Mononuclear cell (primary cell): ENCODE data around the gene RREB1. TPM values are rescaled to one million over a fixed set of nuclear protein-coding genes. Genes with fewer than 3 reads are reported as not detected.

Source experiments
- H3K27me3 ChIP-seq: 2 replicates; pipeline ENCODE4 v1.6.0; 2011; ENCODE audit warnings: low read length, control low read depth; ENCODE audit not compliant: insufficient read depth
- H3K4me1 ChIP-seq: 2 replicates; pipeline ENCODE4 v1.5.1; 2011; ENCODE audit warnings: mild to moderate bottlenecking, low read length, control low read depth; ENCODE audit not compliant: insufficient read depth
- H3K4me3 ChIP-seq: 2 replicates; pipeline ENCODE4 v1.5.1; 2011; ENCODE audit warnings: mild to moderate bottlenecking, low read length, moderate library complexity
- H3K9me3 ChIP-seq: 2 replicates; pipeline ENCODE4 v1.5.1; 2011; ENCODE audit warnings: low read depth, mild to moderate bottlenecking, control low read depth, low read length
- total RNA-seq: library from RNA; depleted of rRNA; stranded (reverse); fragments of >200 nt; gene quantifications from one replicate; pipeline ENCODE4 v1.2.3, GENCODE V29; 2012

RREB1 gene
- total RNA-seq, 1 donor = 47.5 TPM

- H3K27me3 ChIP-seq = no peaks in the 10 kb centered on the region
- no peak overlapping the region for H3K4me3 ChIP-seq
- peaks cover 70% of the 10 kb centered on the region for H3K4me1 ChIP-seq
- H3K9me3 ChIP-seq = no peaks in the 10 kb centered on the region
Observed at GRCh38 chr6:7126754-7127153, 19.0 kb downstream of the RREB1 start.

GRCh38 chr6:7127680-7128079 lies 19.9 kb downstream of the RREB1 start:
- Histone ChIP-seq H3K4me3 (no peak overlapping the region), H3K4me1 (peaks cover 71% of the 10 kb centered on the region), H3K27me3 (no peaks in the 10 kb centered on the region), H3K9me3 (no peaks in the 10 kb centered on the region)

GRCh38 chr6:7129360-7129759 lies 21.6 kb downstream of the RREB1 start:
- Histone ChIP-seq H3K4me1 (peaks cover 67% of the 10 kb centered on the region), H3K27me3 (no peaks in the 10 kb centered on the region), H3K4me3 (no peak overlapping the region), H3K9me3 (no peaks in the 10 kb centered on the region)

GRCh38 chr6:7129784-7130569 lies 22.2 kb downstream of the RREB1 start:
- H3K27me3 ChIP-seq = no peaks in the 10 kb centered on the region
- H3K4me3 ChIP-seq = no peak overlapping the region
- peaks cover 64% of the 10 kb centered on the region for H3K4me1 ChIP-seq
- no peaks in the 10 kb centered on the region for H3K9me3 ChIP-seq

- Histone ChIP-seq H3K27me3 (no peaks in the 10 kb centered on the region), H3K4me1 (peaks cover 60% of the 10 kb centered on the region), H3K9me3 (no peaks in the 10 kb centered on the region), H3K4me3 (no peak overlapping the region)
Observed at GRCh38 chr6:7131390-7131789, 23.6 kb downstream of the RREB1 start.

GRCh38 chr6:7132398-7133035 lies 24.8 kb downstream of the RREB1 start:
- H3K9me3 ChIP-seq = no peaks in the 10 kb centered on the region
- no peaks in the 10 kb centered on the region for H3K27me3 ChIP-seq
- H3K4me3 ChIP-seq = no peak overlapping the region
- H3K4me1 ChIP-seq = peaks cover 60% of the 10 kb centered on the region

GRCh38 chr6:7134999-7135745 lies 27.4 kb downstream of the RREB1 start:
- Histone ChIP-seq H3K27me3 (no peaks in the 10 kb centered on the region), H3K4me3 (no peak overlapping the region), H3K4me1 (peaks cover 49% of the 10 kb centered on the region), H3K9me3 (no peaks in the 10 kb centered on the region)

GRCh38 chr6:7135755-7136154 lies 28.0 kb downstream of the RREB1 start:
- no peaks in the 10 kb centered on the region for H3K27me3 ChIP-seq
- H3K4me1 ChIP-seq = peaks cover 48% of the 10 kb centered on the region
- no peaks in the 10 kb centered on the region for H3K9me3 ChIP-seq
- no peak overlapping the region for H3K4me3 ChIP-seq

GRCh38 chr6:7136859-7137334 lies 29.1 kb downstream of the RREB1 start:
- Histone ChIP-seq H3K4me3 (no peak overlapping the region), H3K9me3 (no peaks in the 10 kb centered on the region), H3K4me1 (peaks cover 47% of the 10 kb centered on the region), H3K27me3 (no peaks in the 10 kb centered on the region)

GRCh38 chr6:7137335-7138045 lies 29.7 kb downstream of the RREB1 start:
- peaks cover 51% of the 10 kb centered on the region for H3K4me1 ChIP-seq

GRCh38 chr6:7138046-7138531 lies 30.3 kb downstream of the RREB1 start:
- Histone ChIP-seq H3K27me3 (no peaks in the 10 kb centered on the region), H3K4me1 (peaks cover 55% of the 10 kb centered on the region), H3K9me3 (no peaks in the 10 kb centered on the region), H3K4me3 (no peak overlapping the region)

More at GRCh38 chr6:7137335-7138045, 29.7 kb downstream of the RREB1 start:
- H3K27me3 ChIP-seq = no peaks in the 10 kb centered on the region
- H3K4me3 ChIP-seq = no peak overlapping the region
- no peaks in the 10 kb centered on the region for H3K9me3 ChIP-seq

GRCh38 chr6:7138921-7139358 lies 31.2 kb downstream of the RREB1 start:
- no peak overlapping the region for H3K4me3 ChIP-seq
- H3K9me3 ChIP-seq = no peaks in the 10 kb centered on the region
- no peaks in the 10 kb centered on the region for H3K27me3 ChIP-seq
- peaks cover 61% of the 10 kb centered on the region for H3K4me1 ChIP-seq

GRCh38 chr6:7139835-7140470 lies 32.2 kb downstream of the RREB1 start:
- no peaks in the 10 kb centered on the region for H3K27me3 ChIP-seq
- H3K4me3 ChIP-seq = no peak overlapping the region
- H3K9me3 ChIP-seq = no peaks in the 10 kb centered on the region
- H3K4me1 ChIP-seq = peaks cover 66% of the 10 kb centered on the region
